Loucy (cell line): ENCODE measurements around the gene WNT9A.

ENCODE experiments used
- H2AFZ ChIP-seq: fragments of 200-600 bp; sonication (generic); 2 replicates; pipeline ENCODE4 v1.6.0; 2016; ENCODE audit warnings: antibody characterized with exemption, mild to moderate bottlenecking, low read length, moderate library complexity
- H3F3A ChIP-seq: fragments of 200-600 bp; 2 replicates; pipeline ENCODE4 v1.6.0; 2016; ENCODE audit warnings: antibody characterized with exemption, low read depth, mild to moderate bottlenecking
- H3K27me3 ChIP-seq: fragments of 200-600 bp; sonication (generic); 2 replicates; pipeline ENCODE4 v1.6.1; 2014; ENCODE audit warnings: low read length, mild to moderate bottlenecking; ENCODE audit not compliant: insufficient read depth, poor library complexity, severe bottlenecking
- H3K36me3 ChIP-seq: fragments of 200-600 bp; sonication (generic); 2 replicates; pipeline ENCODE4 v1.6.1; 2016; ENCODE audit warnings: low read length; ENCODE audit not compliant: insufficient read depth
- H3K4me1 ChIP-seq: fragments of 200-600 bp; sonication (generic); 2 replicates; pipeline ENCODE4 v1.5.1; 2014; ENCODE audit warnings: low read length, mild to moderate bottlenecking; ENCODE audit not compliant: insufficient read depth, poor library complexity, severe bottlenecking
- H3K4me2 ChIP-seq: fragments of 200-600 bp; sonication (generic); 2 replicates; pipeline ENCODE4 v1.6.0; 2014; ENCODE audit warnings: antibody characterized with exemption, low read length, low read depth, mild to moderate bottlenecking; ENCODE audit not compliant: poor library complexity, severe bottlenecking
- H3K4me3 ChIP-seq: fragments of 200-600 bp; sonication (generic); 2 replicates; pipeline ENCODE4 v1.5.1; 2014; ENCODE audit warnings: low read length, mild to moderate bottlenecking, mixed read lengths; ENCODE audit not compliant: poor library complexity, severe bottlenecking
- H3K79me2 ChIP-seq: fragments of 200-600 bp; sonication (generic); 2 replicates; pipeline ENCODE4 v1.6.1; 2014; ENCODE audit warnings: low read length; ENCODE audit not compliant: insufficient read depth
- H3K9ac ChIP-seq: fragments of 200-600 bp; sonication (generic); 2 replicates; pipeline ENCODE4 v1.6.0; 2014; ENCODE audit warnings: mild to moderate bottlenecking, low read depth, low read length, moderate library complexity; ENCODE audit not compliant: poor library complexity, severe bottlenecking
- H3K9me2 ChIP-seq: fragments of 200-600 bp; sonication (generic); replicated peaks from 2 replicates; pipeline ENCODE4 v1.6.1; 2016; ENCODE audit warnings: low read depth, low read length, mixed read lengths
- H3K9me3 ChIP-seq: fragments of 200-600 bp; sonication (generic); 2 replicates; pipeline ENCODE4 v1.6.1; 2014; ENCODE audit warnings: mild to moderate bottlenecking, antibody characterized with exemption, low read length, low read depth; ENCODE audit not compliant: insufficient read depth
- H4K20me1 ChIP-seq: fragments of 200-600 bp; sonication (generic); 2 replicates; pipeline ENCODE4 v1.6.0; 2014; ENCODE audit warnings: antibody characterized with exemption, low read length, mild to moderate bottlenecking; ENCODE audit not compliant: insufficient read depth, poor library complexity, severe bottlenecking
- EZH2phosphoT487 ChIP-seq: fragments of 200-600 bp; IDR thresholded peaks from 2 replicates; pipeline ENCODE4 v1.6.1; 2018; ENCODE audit warnings: antibody characterized with exemption, mild to moderate bottlenecking, moderate library complexity, borderline replicate concordance
- TF ChIP-seq, protein P1 (sequence below): fragments of 200-600 bp; sonication (generic); conservative IDR thresholded peaks from 2 replicates; pipeline ENCODE4 v1.5.1; 2014; ENCODE audit warnings: mild to moderate bottlenecking, antibody characterized with exemption, low read length

WNT9A gene

DNA sequence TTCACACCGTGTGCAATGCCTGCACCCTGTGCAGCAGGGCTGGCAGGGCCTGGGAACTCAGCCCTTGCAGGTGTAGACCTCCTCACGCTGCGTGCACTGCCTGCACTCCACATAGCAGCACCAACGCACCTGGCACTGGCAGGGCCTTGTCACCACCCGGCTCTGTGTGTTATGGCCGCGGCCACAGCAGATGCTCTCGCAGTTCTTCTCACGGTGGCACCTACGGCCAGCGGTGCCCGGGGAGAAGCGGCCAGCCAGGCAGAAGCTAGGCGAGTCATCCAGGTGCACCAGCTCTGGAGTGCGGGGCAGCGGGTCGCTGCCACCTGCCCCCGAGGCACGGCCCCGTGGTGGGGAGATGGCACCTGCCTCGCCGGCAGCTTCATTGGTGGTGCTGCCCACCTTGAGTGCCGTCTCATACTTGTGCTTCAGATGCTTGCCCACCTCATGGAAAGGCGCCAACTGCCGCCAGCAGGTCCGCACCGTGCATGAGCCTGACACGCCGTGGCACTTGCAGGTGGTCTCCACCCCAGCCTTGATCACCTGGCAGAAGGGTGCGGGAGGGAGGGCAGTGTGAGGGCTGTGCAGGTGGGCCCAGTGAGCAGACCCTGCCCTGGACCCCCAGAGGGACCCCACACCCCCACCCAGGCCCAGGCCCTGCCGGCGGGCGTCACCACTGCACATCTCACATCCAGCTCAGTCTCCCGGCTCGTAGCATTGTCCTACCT is 26.1 kb downstream of the WNT9A start:
- no peak overlapping the region for H3K4me3 ChIP-seq
- H3K27me3 ChIP-seq = no peaks in the 10 kb centered on the region

DNA sequence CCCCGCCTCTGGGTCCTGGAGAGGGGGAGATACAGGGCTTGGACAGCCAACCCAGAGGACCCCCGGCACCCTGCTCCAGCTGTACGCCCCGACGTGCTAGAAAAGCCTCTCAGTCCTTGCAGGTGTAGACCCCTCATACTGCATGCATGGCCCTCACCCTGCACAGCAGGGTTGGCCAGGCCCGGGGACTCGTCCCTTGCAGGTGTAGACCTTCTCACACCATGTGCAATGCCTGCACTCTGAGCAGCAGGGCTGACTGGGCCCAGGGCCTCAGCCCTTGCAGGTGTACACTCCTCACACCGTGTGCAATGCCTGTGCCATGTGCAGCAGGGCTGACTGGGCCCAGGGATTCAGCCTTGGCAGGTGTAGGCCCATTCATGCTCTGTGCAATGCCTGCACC is 26.8 kb downstream of the WNT9A start:
- Histone ChIP-seq H3K4me1 (no peaks in the 10 kb centered on the region), H3K9ac (no peak overlapping the region), H3K4me3 (no peak overlapping the region), H3K79me2 (no peaks in the 10 kb centered on the region), H2AFZ (no peak overlapping the region), H3K4me2 (no peak overlapping the region), H3K9me2 (no peaks in the 10 kb centered on the region), H3F3A (no peaks in the 10 kb centered on the region), H4K20me1 (no peaks in the 10 kb centered on the region), H3K27me3 (no peaks in the 10 kb centered on the region), H3K9me3 (no peaks in the 10 kb centered on the region; the same call in 1 of the 2 replicates), H3K36me3 (no peaks in the 10 kb centered on the region)
- no peak for TF ChIP-seq EZH2phosphoT487
- TF ChIP-seq, protein P1, sequence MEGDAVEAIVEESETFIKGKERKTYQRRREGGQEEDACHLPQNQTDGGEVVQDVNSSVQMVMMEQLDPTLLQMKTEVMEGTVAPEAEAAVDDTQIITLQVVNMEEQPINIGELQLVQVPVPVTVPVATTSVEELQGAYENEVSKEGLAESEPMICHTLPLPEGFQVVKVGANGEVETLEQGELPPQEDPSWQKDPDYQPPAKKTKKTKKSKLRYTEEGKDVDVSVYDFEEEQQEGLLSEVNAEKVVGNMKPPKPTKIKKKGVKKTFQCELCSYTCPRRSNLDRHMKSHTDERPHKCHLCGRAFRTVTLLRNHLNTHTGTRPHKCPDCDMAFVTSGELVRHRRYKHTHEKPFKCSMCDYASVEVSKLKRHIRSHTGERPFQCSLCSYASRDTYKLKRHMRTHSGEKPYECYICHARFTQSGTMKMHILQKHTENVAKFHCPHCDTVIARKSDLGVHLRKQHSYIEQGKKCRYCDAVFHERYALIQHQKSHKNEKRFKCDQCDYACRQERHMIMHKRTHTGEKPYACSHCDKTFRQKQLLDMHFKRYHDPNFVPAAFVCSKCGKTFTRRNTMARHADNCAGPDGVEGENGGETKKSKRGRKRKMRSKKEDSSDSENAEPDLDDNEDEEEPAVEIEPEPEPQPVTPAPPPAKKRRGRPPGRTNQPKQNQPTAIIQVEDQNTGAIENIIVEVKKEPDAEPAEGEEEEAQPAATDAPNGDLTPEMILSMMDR = no peak

More for the DNA sequence above, 26.1 kb downstream of the WNT9A start:
- H3K36me3 ChIP-seq = no peaks in the 10 kb centered on the region
- H3K4me2 ChIP-seq = no peak overlapping the region
- no peak for TF ChIP-seq EZH2phosphoT487
- TF ChIP-seq, protein P1 = no peak
- H3K79me2 ChIP-seq = no peaks in the 10 kb centered on the region
- H3K9me3 ChIP-seq = no peaks in the 10 kb centered on the region; the same call in 1 of the 2 replicates
- no peaks in the 10 kb centered on the region for H3K9me2 ChIP-seq
- no peaks in the 10 kb centered on the region for H4K20me1 ChIP-seq
- no peak overlapping the region for H3K9ac ChIP-seq
- H2AFZ ChIP-seq = no peak overlapping the region
- no peaks in the 10 kb centered on the region for H3K4me1 ChIP-seq
- no peaks in the 10 kb centered on the region for H3F3A ChIP-seq

DNA sequence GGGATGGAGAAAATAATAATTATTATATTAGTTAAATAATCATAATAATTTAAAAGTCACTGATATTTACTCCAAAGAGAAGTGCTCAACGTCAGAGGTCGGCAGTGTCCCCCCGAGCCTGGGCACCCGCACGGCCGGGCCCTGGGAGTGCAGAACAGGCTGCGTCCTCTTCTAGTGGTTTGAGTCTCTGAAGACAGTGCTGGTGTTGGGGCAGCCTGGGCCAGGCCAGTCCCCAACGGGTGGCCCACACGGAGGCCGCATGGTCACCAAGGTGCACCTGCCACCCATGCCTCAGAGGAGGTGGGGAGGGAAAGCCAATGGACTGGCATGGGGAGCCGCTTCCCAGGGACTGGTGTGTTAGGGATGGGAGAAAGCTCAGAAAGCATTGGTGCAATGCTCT is 27.3 kb downstream of the WNT9A start:
- no peak overlapping the region for H2AFZ ChIP-seq
- no peaks in the 10 kb centered on the region for H3K4me1 ChIP-seq
- H3F3A ChIP-seq = no peaks in the 10 kb centered on the region
- TF ChIP-seq EZH2phosphoT487 = no peak
- TF ChIP-seq, protein P1 = no peak
- no peak overlapping the region for H3K4me3 ChIP-seq
- no peaks in the 10 kb centered on the region for H3K36me3 ChIP-seq
- no peaks in the 10 kb centered on the region; the same call in 1 of the 2 replicates for H3K9me3 ChIP-seq
- no peak overlapping the region for H3K9ac ChIP-seq
- no peak overlapping the region for H3K4me2 ChIP-seq
- H3K79me2 ChIP-seq = no peaks in the 10 kb centered on the region
- H3K27me3 ChIP-seq = no peaks in the 10 kb centered on the region
- no peaks in the 10 kb centered on the region for H3K9me2 ChIP-seq
- H4K20me1 ChIP-seq = no peaks in the 10 kb centered on the region
